ENCODE results near the gene MAST2.
"Not testable (repeated sequence)": the region's sequence is repeated elsewhere in the genome, so short reads cannot be mapped to it uniquely, and the experiment has no call there.

The MAST2 gene

DNA sequence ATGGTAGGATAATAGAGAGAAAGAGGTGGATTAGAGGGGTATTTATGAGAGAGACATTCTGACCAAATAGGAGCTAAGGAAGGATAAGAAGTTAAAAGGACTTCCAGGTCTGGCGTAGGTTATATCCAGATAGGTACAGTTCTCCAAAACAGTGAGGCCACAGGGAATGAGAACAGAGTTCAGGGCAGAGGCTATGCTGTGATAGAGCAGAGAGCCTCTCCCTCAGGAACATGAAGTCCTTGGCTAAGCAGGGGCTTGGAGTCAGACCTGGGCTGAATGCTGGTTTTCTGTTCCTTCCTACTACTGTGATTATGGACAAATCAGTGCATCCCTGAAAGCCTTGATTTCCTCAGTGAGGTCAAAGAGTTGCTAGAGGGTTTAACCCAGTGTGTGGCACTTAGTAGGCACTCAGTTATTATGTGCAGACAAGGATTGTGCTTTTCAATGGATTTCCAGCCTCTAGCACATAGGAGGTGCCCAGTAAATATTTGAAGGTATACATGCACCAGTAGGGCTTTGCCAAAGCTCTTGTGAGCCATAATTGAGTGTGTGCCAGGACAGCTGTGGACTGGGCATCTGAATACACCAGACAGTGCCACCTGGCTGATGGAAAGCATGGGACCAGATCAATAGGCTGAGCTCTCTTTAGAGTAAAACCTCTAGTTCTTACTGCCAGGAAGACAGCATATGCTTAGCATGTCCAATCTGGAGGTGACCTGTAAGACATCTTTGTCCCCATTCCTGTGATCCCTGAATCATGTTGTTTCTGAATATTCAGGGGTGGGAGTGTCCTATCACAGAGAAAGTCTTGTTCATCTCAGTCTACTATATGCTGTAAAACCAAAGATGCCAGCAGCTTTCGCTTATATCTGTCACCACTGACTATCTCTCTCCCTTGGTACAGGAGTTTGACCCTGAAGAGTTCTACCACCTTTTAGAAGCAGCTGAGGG, 217.9 kb downstream of the MAST2 start:
- no peak for DNase-seq (ENCODE audit: low read depth in 2 of 2)

DNA sequence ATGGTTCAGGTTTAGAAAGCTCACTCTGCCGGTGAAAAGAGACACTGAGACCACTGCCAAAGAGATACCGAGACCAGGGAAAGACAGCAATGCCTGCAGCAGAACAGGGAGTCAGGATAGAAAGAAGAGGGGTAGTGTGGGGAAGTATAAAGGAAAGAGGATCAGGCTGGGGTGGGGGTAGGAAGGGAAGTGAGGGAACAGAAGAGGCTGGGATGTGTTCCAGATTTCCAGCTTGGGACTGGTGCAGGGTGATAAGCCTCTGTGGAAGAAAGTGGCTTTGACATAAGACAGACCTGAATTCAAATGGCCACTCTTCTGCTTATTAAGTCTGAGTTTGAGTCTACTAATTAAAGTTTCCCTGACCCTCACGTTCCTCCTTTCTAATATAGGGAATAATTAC, 223.1 kb downstream of the MAST2 start:
- DNase-seq (ENCODE audit: low read depth in 2 of 2): no peak

DNA sequence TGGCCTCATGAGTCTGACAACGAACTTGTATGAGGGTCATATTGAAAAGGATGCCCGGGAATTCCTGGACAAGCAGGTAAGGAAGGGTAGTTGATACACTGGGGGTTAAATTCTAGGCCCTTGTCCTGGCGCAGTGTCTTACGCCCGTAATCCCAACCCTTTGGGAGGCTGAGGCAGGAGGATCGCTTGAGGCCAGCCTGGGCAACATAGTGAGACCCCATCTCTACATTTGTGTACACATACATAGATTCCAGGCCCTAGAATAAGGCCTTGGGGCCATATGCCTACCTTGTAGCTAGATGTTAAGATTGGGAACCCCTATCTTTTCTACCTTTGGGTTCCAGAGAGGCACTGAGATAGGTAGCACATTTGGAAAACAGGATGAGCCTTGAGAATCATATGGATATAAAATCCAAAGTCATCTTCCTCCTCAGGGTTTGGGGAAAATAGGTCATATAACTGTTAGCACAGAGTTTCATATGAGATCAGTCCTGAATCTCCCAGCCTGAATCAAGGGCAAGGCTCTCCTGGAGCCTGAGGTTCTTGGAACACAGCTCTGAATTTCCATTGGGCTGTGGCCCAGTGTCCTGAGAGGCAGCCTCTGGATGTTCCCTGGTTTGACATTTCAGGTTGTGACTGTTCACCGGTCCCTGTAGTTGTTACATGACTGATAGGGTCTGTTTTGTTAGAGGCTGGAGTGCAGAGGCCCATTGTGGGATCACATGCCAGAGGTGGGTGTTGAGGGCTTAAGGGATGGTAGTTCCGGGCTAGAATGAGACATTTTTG, 224.6 kb downstream of the MAST2 start:
- no peak for DNase-seq (ENCODE audit: low read depth in 2 of 2)

DNA sequence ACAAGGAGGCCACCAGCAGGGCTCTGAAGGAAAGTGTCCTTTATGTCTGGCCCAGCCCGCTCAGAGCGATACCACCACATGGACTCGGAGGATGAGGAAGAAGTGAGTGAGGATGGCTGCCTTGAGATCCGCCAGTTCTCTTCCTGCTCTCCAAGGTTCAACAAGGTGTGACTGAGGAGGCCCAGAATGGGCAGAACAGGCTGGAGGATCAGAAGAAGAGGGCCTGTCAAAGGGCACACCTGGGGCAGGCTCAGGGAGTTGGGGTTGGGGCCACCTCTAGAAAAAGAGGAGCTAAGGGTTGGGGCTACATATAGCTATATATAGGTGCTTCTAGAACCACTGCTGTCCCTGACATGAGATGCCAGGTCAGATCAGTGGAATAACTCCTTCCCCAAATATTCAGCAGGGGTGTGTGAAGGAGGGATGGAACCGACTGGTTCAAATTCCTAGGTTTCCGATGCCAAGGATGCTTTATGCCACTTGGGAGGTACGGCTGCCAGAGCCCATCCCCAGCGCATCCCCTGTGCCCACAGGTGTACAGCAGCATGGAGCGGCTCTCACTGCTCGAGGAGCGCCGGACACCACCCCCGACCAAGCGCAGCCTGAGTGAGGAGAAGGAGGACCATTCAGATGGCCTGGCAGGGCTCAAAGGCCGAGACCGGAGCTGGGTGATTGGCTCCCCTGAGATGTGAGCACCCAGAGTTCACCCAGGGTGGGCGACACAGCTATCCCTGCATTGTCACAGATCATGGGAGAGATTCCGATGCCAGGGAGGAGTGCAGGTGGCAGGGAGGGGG, 226.9 kb downstream of the MAST2 start:
- DNase-seq (ENCODE audit: low read depth in 2 of 2): no peak

- DNase-seq (ENCODE audit: low read depth in 2 of 2): no peak
These were observed 227.7 kb downstream of the MAST2 start for GRCh38 chr1:46030876-46031660.

DNA sequence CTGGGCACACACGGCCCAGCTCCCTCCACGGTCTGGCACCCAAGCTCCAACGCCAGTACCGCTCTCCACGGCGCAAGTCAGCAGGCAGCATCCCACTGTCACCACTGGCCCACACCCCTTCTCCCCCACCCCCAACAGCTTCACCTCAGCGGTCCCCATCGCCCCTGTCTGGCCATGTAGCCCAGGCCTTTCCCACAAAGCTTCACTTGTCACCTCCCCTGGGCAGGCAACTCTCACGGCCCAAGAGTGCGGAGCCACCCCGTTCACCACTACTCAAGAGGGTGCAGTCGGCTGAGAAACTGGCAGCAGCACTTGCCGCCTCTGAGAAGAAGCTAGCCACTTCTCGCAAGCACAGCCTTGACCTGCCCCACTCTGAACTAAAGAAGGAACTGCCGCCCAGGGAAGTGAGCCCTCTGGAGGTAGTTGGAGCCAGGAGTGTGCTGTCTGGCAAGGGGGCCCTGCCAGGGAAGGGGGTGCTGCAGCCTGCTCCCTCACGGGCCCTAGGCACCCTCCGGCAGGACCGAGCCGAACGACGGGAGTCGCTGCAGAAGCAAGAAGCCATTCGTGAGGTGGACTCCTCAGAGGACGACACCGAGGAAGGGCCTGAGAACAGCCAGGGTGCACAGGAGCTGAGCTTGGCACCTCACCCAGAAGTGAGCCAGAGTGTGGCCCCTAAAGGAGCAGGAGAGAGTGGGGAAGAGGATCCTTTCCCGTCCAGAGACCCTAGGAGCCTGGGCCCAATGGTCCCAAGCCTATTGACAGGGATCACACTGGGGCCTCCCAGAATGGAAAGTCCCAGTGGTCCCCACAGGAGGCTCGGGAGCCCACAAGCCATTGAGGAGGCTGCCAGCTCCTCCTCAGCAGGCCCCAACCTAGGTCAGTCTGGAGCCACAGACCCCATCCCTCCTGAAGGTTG, 231.4 kb downstream of the MAST2 start:
- DNase-seq (ENCODE audit: low read depth in 2 of 2): no peak

GRCh38 chr1:46036894-46037839, 233.8 kb downstream of the MAST2 start:
- peak; percentile 69 to 78 for DNase-seq (ENCODE audit: low read depth in 2 of 2)

DNA sequence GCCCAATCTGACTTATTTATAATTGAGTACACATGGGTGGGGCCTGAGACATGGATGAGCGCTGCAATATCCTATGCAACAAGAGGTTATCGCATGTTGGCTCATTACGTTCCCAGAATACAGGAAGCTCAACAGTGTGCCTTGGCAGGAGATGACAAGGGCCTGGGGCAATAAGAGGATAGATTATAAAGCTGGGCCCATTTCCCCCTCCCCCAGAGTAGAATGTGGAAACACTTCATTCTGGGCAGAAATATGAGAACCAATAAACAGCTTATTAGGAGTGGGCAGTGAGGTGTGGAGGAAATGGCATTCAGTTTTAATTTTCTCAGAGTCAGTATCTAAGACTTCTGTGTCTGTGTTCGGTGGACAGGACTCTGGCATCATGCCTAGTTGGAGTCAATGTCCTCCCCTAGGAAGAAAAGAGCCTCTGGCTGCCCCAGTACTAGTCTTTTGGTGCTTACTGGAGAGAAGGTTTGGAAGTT, 236.2 kb downstream of the MAST2 start:
- DNase-seq (ENCODE audit: low read depth in 2 of 2): no peak

DNA sequence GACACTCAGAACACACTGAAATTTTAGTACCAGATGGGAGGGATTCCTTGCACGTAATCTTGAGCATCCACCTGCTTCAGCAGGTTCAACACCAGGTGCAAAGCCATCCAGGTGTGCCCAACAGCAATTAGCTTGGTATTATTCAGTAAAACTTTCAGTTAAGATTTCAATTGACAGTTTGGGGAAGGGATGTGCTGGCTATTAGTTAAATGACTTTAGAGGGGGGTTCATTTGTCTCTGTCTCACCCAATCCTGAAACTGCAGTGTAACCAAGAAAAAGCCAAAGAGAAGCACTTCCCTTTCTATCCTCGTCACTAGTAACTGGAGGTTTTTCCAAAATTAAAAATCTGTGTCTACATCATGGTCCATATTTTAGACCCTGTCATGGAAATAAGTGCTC, 238.1 kb downstream of the MAST2 start:
- no peak for DNase-seq (ENCODE audit: low read depth in 2 of 2)

GRCh38 chr1:46041974-46042373, 238.6 kb downstream of the MAST2 start:
- no peak for DNase-seq (ENCODE audit: low read depth in 2 of 2)

GRCh38 chr1:46043458-46044017, 240.1 kb downstream of the MAST2 start:
- no peak for DNase-seq (ENCODE audit: low read depth in 2 of 2)

- no peak for DNase-seq (ENCODE audit: low read depth in 2 of 2)
These were observed 240.7 kb downstream of the MAST2 start for GRCh38 chr1:46044116-46044515.

GRCh38 chr1:46053734-46054133, 250.3 kb downstream of the MAST2 start:
- DNase-seq (ENCODE audit: low read depth in 2 of 2): no peak

GRCh38 chr1:46056325-46056724, 252.9 kb downstream of the MAST2 start:
- DNase-seq (ENCODE audit: low read depth in 2 of 2): no peak

GRCh38 chr1:46057215-46057614, 253.8 kb downstream of the MAST2 start:
- not testable (repeated sequence) for DNase-seq (ENCODE audit: low read depth in 2 of 2)

DNA sequence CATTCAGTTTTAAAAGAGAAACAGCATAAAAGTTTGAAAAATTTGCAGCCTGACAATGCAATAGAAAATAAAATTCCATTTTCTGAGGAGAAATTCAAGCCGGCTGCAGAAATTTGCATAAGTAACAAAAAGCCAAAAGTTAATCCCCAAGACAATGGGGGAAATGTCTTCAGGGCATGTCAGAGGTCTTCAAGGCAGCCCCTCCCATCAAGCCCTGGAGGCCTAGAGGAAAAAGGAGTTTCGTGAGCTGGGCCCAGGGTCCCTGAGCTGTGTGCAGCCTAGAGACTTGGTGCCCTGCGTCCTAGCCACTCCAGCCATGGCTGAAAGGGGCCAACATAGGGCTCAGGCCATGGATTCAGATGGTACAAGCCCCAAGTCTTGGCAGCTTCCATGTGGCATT, 254.4 kb downstream of the MAST2 start:
- DNase-seq (ENCODE audit: low read depth in 2 of 2): no peak

GRCh38 chr1:46058936-46059335, 255.5 kb downstream of the MAST2 start:
- no peak for DNase-seq (ENCODE audit: low read depth in 2 of 2)

- DNase-seq (ENCODE audit: low read depth in 2 of 2): no peak
These were observed 257.7 kb downstream of the MAST2 start for GRCh38 chr1:46061146-46061545.

All from stimulated activated CD4-positive, alpha-beta T cell treated with anti-CD3 and anti-CD28 coated beads, Interleukin-1b, Interleukin-23, amount 100 ng/mL, for 1 hour (primary cell).